ENCODE data around the gene CEP152. TPM values are rescaled to one million over a fixed set of nuclear protein-coding genes. Genes with fewer than 3 reads are reported as not detected.
A peak's percentile ranks its signal among the peaks of the same experiment; 100 is the strongest.

Gene CEP152
- total and polyA plus RNA-seq, 4 donors = 0.30 to 9.7 (median 3.5) TPM

- DNase-seq (ENCODE audit: low spot score) = no peak
- Histone ChIP-seq H3K27ac (ENCODE audit: low read depth in 1 of 2, low read length in 2 of 2) (no peak overlapping the region), H3K27me3 (ENCODE audit: control insufficient read depth in 4 of 4, insufficient read depth in 4 of 4, low read length in 3 of 4) (no peaks in the 10 kb centered on the region), H3K4me3 (ENCODE audit: low read depth in 1 of 3, low read length in 3 of 3) (no peak overlapping the region), H3K9me3 (ENCODE audit: control insufficient read depth in 4 of 4, low read length in 3 of 4) (no peaks in the 10 kb centered on the region), H3K36me3 (ENCODE audit: control insufficient read depth in 4 of 4, insufficient read depth in 3 of 4, low read depth in 1 of 4, low read length in 3 of 4) (no peaks in the 10 kb centered on the region), H3K4me1 (ENCODE audit: control insufficient read depth in 4 of 4, insufficient read depth in 4 of 4, low read length in 3 of 4) (peaks cover 0 to 10% (median 3%) of the 10 kb centered on the region in 4 donors), H3K9ac (ENCODE audit: low read depth in 1 of 2, low read length in 2 of 2) (no peak overlapping the region)
- 65% methylated on average over 2 of the region's 2 CpGs for WGBS
- TF ChIP-seq FOXA2 (IDR thresholded peaks at IDR 0.05) (no peak), RAD21 (IDR thresholded peaks at IDR 0.05) (no peak), JUND (IDR thresholded peaks at IDR 0.05) (no peak), ZBTB33 (IDR thresholded peaks at IDR 0.05) (no peak), REST (IDR thresholded peaks at IDR 0.05) (no peak), GABPA (IDR thresholded peaks at IDR 0.05 in 1 of 2, conservative IDR thresholded peaks at IDR 0.05 in 1 of 2) (no peak), YY1 (IDR thresholded peaks at IDR 0.05) (no peak), MAX (IDR thresholded peaks at IDR 0.05) (no peak), HNF4G (IDR thresholded peaks at IDR 0.05) (no peak), ATF3 (IDR thresholded peaks at IDR 0.05) (no peak), HNF4A (conservative IDR thresholded peaks at IDR 0.05) (no peak)
Measured at GRCh38 chr15:48856942-48857341, 46.1 kb upstream of the CEP152 start.

GRCh38 chr15:48855501-48856440 is 44.9 kb upstream of the CEP152 start:
- H3K36me3 ChIP-seq (ENCODE audit: control insufficient read depth in 4 of 4, insufficient read depth in 3 of 4, low read depth in 1 of 4, low read length in 3 of 4) = no peaks in the 10 kb centered on the region
- no peak overlapping the region for H3K9ac ChIP-seq (ENCODE audit: low read depth in 1 of 2, low read length in 2 of 2)
- TF ChIP-seq HNF4G (IDR thresholded peaks at IDR 0.05) (peak; percentile 70), YY1 (IDR thresholded peaks at IDR 0.05) (no peak), NR2F2 (IDR thresholded peaks at IDR 0.05) (no peak), RAD21 (IDR thresholded peaks at IDR 0.05) (peak; percentile 71 to 78), EGR1 (IDR thresholded peaks at IDR 0.05; ENCODE audit: low read depth in 2 of 2) (no peak), MAX (IDR thresholded peaks at IDR 0.05) (no peak), SP1 (IDR thresholded peaks at IDR 0.05) (peak; percentile 40), CTCF (IDR thresholded peaks at IDR 0.05; ENCODE audit: low read depth, low read length, missing input control) (peak; percentile 55), FOXA2 (IDR thresholded peaks at IDR 0.05) (no peak), FOXA1 (IDR thresholded peaks at IDR 0.05) (no peak), ATF3 (IDR thresholded peaks at IDR 0.05) (no peak), JUND (IDR thresholded peaks at IDR 0.05) (no peak), TAF1 (conservative IDR thresholded peaks at IDR 0.05) (no peak), REST (IDR thresholded peaks at IDR 0.05) (no peak), GABPA (IDR thresholded peaks at IDR 0.05 in 1 of 2, conservative IDR thresholded peaks at IDR 0.05 in 1 of 2) (no peak)

More at GRCh38 chr15:48855501-48856440, 44.9 kb upstream of the CEP152 start:
- no peak for DNase-seq (ENCODE audit: low spot score)
- H3K27ac ChIP-seq (ENCODE audit: low read depth in 1 of 2, low read length in 2 of 2) = no peak overlapping the region
- H3K4me1 ChIP-seq (ENCODE audit: control insufficient read depth in 4 of 4, insufficient read depth in 4 of 4, low read length in 3 of 4) = peaks cover 0 to 10% (median 3%) of the 10 kb centered on the region in 4 donors
- WGBS = 20% methylated on average over 6 of the region's 6 CpGs
- no peak overlapping the region for H3K4me3 ChIP-seq (ENCODE audit: low read depth in 1 of 3, low read length in 3 of 3)
- H3K27me3 ChIP-seq (ENCODE audit: control insufficient read depth in 4 of 4, insufficient read depth in 4 of 4, low read length in 3 of 4) = no peaks in the 10 kb centered on the region
- no peaks in the 10 kb centered on the region for H3K9me3 ChIP-seq (ENCODE audit: control insufficient read depth in 4 of 4, low read length in 3 of 4)
